ENCODE data around the gene TRIM67.

DNA sequence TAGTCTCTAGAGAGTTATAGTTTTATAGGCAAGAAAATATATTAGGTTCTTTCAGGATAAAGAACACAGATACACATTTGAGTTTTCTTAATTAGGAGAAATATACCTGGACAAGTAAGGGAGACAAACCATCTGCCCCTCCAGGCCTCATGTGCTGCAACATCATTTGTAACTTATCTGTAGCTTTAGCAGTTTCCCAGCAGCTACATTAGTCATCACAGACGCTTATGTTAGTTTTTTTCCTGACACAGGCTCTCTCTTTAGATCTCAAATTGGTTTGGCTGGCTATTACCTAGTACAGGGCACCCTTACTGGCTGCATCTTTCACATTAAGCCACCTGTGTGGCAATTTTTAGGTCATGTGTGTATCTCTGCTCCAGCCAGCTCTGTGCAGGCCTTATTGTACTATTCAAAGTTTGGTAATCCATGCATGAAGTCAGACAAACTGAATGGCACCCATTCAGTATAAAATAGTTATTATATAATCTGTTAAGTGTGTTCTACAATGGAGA, 105.0 kb downstream of the TRIM67 start:
- TF ChIP-seq, protein P1, sequence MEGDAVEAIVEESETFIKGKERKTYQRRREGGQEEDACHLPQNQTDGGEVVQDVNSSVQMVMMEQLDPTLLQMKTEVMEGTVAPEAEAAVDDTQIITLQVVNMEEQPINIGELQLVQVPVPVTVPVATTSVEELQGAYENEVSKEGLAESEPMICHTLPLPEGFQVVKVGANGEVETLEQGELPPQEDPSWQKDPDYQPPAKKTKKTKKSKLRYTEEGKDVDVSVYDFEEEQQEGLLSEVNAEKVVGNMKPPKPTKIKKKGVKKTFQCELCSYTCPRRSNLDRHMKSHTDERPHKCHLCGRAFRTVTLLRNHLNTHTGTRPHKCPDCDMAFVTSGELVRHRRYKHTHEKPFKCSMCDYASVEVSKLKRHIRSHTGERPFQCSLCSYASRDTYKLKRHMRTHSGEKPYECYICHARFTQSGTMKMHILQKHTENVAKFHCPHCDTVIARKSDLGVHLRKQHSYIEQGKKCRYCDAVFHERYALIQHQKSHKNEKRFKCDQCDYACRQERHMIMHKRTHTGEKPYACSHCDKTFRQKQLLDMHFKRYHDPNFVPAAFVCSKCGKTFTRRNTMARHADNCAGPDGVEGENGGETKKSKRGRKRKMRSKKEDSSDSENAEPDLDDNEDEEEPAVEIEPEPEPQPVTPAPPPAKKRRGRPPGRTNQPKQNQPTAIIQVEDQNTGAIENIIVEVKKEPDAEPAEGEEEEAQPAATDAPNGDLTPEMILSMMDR (IDR thresholded peaks at IDR 0.05): no peak
- no peak for TF ChIP-seq POLR2A (IDR thresholded peaks at IDR 0.05)

All from uterus (tissue), 2 donors.